Lower leg skin (tissue), 4 donors: Measurements from ENCODE around the gene FDX1. TPM values are rescaled to one million over a fixed set of nuclear protein-coding genes. Genes with fewer than 3 reads are reported as not detected.

Experiments used
- DNase-seq, 2 donors: peaks; one replicate each; pipeline ENCODE4 v3.0.0-alpha.2; 2019; ENCODE audit warnings: low spot score in 2 of 2
- H3K4me3 ChIP-seq: fragments of 200-600 bp; sonication (generic); 2 replicates; pipeline ENCODE4 v1.5.1; 2017; ENCODE audit warnings: mild to moderate bottlenecking, low read depth; ENCODE audit not compliant: poor library complexity, severe bottlenecking
- CTCF ChIP-seq, 3 donors: fragments of 450-650 bp; IDR thresholded peaks; one replicate each; pipeline ENCODE4 v1.5.1; 2016; ENCODE audit warnings: antibody characterized with exemption in 3 of 3, mild to moderate bottlenecking in 3 of 3, moderate library complexity in 2 of 3
- POLR2A ChIP-seq, 2 donors: fragments of 450-650 bp; IDR thresholded peaks; one replicate each; pipeline ENCODE4 v1.6.1; 2016 to 2017; ENCODE audit warnings: antibody characterized with exemption in 2 of 2, mild to moderate bottlenecking in 1 of 2, moderate library complexity in 1 of 2
- WGBS, 2 donors: methylation state at CpG; one replicate each; pipeline ENCODE4 v1.1.5; 2018; 5-methylcytosine and 5-hydroxymethylcytosine counted together
- intact Hi-C: fragments of 100-400 bp; cut with DNase I; formaldehyde crosslinking; loops from one replicate; pipeline ENCODE4 v1.15.0; 2023; ENCODE audit warnings: low total_unique reads
- total RNA-seq, 4 donors: library from RNA; depleted of rRNA; stranded (reverse); fragments of >200 nt; gene quantifications; one replicate each; pipeline ENCODE4 v1.1.0, GENCODE V29; 2016

The FDX1 gene
- total RNA-seq, 4 donors from 2014 or later = 11.1 to 13.8 (median 12.5) TPM

- WGBS, 2 donors = 77 to 79% methylated on average over 6 of the region's 6 CpGs
- DNase-seq = no peak
- TF ChIP-seq CTCF (IDR thresholded peaks at IDR 0.05) (no peak), POLR2A (IDR thresholded peaks at IDR 0.05) (no peak)
- no peak overlapping the region for H3K4me3 ChIP-seq
- intact Hi-C loops = no loop called here
Measured at GRCh38 chr11:110455718-110456117, 26.0 kb downstream of the FDX1 start.

GRCh38 chr11:110463153-110463552, 33.4 kb downstream of the FDX1 start:
- intact Hi-C loops = no loop called here
- H3K4me3 ChIP-seq = no peak overlapping the region
- TF ChIP-seq CTCF (IDR thresholded peaks at IDR 0.05) (no peak), POLR2A (IDR thresholded peaks at IDR 0.05) (no peak)
- no peak for DNase-seq
- 41 to 49% methylated on average over 6 of the region's 6 CpGs for WGBS, 2 donors

- intact Hi-C loops = no loop called here
- no peak for DNase-seq
- 70 to 94% methylated on average over 2 of the region's 2 CpGs for WGBS, 2 donors
- H3K4me3 ChIP-seq = no peak overlapping the region
- TF ChIP-seq CTCF (IDR thresholded peaks at IDR 0.05) (no peak), POLR2A (IDR thresholded peaks at IDR 0.05) (no peak)
Measured at GRCh38 chr11:110465231-110465630, 35.5 kb downstream of the FDX1 start.

- TF ChIP-seq CTCF (IDR thresholded peaks at IDR 0.05) (no peak), POLR2A (IDR thresholded peaks at IDR 0.05) (no peak)
- WGBS, 2 donors = 95 to 98% methylated on average over 3 of the region's 3 CpGs
- intact Hi-C loops = no loop called here
- H3K4me3 ChIP-seq = no peak overlapping the region
- no peak for DNase-seq
Measured at GRCh38 chr11:110467556-110467955, 37.8 kb downstream of the FDX1 start.

- no peak overlapping the region for H3K4me3 ChIP-seq
- 87 to 100% methylated on average over 4 of the region's 4 CpGs for whole genome bisulfite sequencing, 2 donors
- TF ChIP-seq POLR2A (IDR thresholded peaks at IDR 0.05) = no peak
- intact Hi-C loops = no loop called here
- no peak for DNase-seq
Measured at GRCh38 chr11:110468121-110468520, 38.4 kb downstream of the FDX1 start.

GRCh38 chr11:110469127-110469526, 39.4 kb downstream of the FDX1 start:
- DNase-seq = no peak
- TF ChIP-seq CTCF (IDR thresholded peaks at IDR 0.05) (no peak), POLR2A (IDR thresholded peaks at IDR 0.05) (no peak)
- H3K4me3 ChIP-seq = no peak overlapping the region
- intact Hi-C loops = no loop called here
